HCT116 (cell line): ENCODE measurements around the gene PIPOX. TPM values are rescaled to one million over a fixed set of nuclear protein-coding genes. Genes with fewer than 3 reads are reported as not detected.
A peak's percentile ranks its signal among the peaks of the same experiment; 100 is the strongest.

Source experiments
- ATAC-seq: fragments of 200-7000 bp; cut with Tn5 transposase; 2 replicates; pipeline ENCODE4 v1.9.1; 2020; ENCODE audit warnings: mild to moderate bottlenecking, moderate library complexity
- BruUV-seq: library from RNA; stranded (reverse); fragments of 400-500 nt; replicated peaks from 2 replicates; lab custom pipeline; 2021; lab: Mats Ljungman, UMichigan
- CTCF ChIA-PET: fragments of 300-600 bp; sonication (Branson Sonifier 250); formaldehyde crosslinking; loops from one replicate; lab custom pipeline; 2021; ENCODE audit warnings: antibody characterized with exemption; lab: Charles Lee
- POLR2A ChIA-PET: fragments of 300-600, 350-600 bp; sonication (Branson Sonifier 250); formaldehyde crosslinking; loops from one replicate; lab custom pipeline; 2021; ENCODE audit warnings: antibody characterized with exemption; lab: Charles Lee
- RAD21 ChIA-PET, 2 experiments: fragments of 300-600 bp; sonication (Branson Sonifier 250); formaldehyde crosslinking; loops; one replicate each; lab custom pipeline; 2023; ENCODE audit warnings: low total read pairs in 2 of 2; ENCODE audit not compliant: uncharacterized antibody in 2 of 2, unreplicated experiment in 2 of 2, low non-redundant PET in 1 of 2; lab: Charles Lee
- DNase-seq: peaks from one replicate; pipeline ENCODE4 v3.0.0-alpha.2; 2010; ENCODE audit warnings: low read depth, low spot score
- H2AFZ ChIP-seq: fragments of 200-600 bp; shearing (Covaris generic), sonication (generic); 2 replicates; pipeline ENCODE4 v1.6.1; 2017; ENCODE audit warnings: low read depth, mixed run types, mixed read lengths, antibody characterized with exemption, low read length; ENCODE audit not compliant: poor library complexity, severe bottlenecking
- H3K27ac ChIP-seq: 2 replicates; pipeline ENCODE4 v1.5.1; 2012; ENCODE audit warnings: low read depth, low read length
- H3K27me3 ChIP-seq: fragments of 200-600 bp; sonication (generic); 2 replicates; pipeline ENCODE4 v1.6.1; 2016; ENCODE audit warnings: mixed run types, low read length, mixed read lengths; ENCODE audit not compliant: insufficient read depth
- H3K36me3 ChIP-seq, 2 experiments: fragments of 200-500 bp in 1 of 2; fragments of 200-600 bp in 1 of 2; sonication (Bioruptor generic) in 1 of 2; sonication (generic) in 1 of 2; 2 replicates each; pipeline versions ENCODE4 v1.5.1 to v1.6.1; 2014 to 2016; ENCODE audit warnings: low read length in 2 of 2, inconsistent platforms in 1 of 2, mixed read lengths in 1 of 2, mixed run types in 1 of 2; ENCODE audit not compliant: insufficient read depth in 2 of 2, control insufficient read depth in 1 of 2
- H3K4me1 ChIP-seq, 2 experiments: fragments of 200-600 bp in 1 of 2; sonication (generic) in 1 of 2; 2 replicates each; pipeline versions ENCODE4 v1.5.1 to v1.6.1; 2012 to 2017; ENCODE audit warnings: low read length in 2 of 2, inconsistent platforms in 1 of 2, mild to moderate bottlenecking in 1 of 2, mixed read lengths in 1 of 2, mixed run types in 1 of 2, moderate library complexity in 1 of 2; ENCODE audit not compliant: insufficient read depth in 2 of 2, control insufficient read depth in 1 of 2
- H3K4me2 ChIP-seq: fragments of 200-600 bp; sonication (generic); 2 replicates; pipeline ENCODE4 v1.6.1; 2017; ENCODE audit warnings: mixed run types, low read length, mixed read lengths
- H3K4me3 ChIP-seq, 2 experiments: fragments of 200-600 bp in 1 of 2; sonication (generic) in 1 of 2; replicated peaks in 1 of 2; 2 replicates each; pipeline ENCODE4 v1.5.1; 2011 to 2016; ENCODE audit warnings: low read length in 2 of 2, control low read depth in 1 of 2, low read depth in 1 of 2, mild to moderate bottlenecking in 1 of 2, mixed read lengths in 1 of 2, mixed run types in 1 of 2
- H3K79me2 ChIP-seq: fragments of 200-600 bp; sonication (generic); 2 replicates; pipeline ENCODE4 v1.6.1; 2017; ENCODE audit warnings: mild to moderate bottlenecking, mixed run types, low read length, moderate library complexity, mixed read lengths; ENCODE audit not compliant: insufficient read depth
- H3K9ac ChIP-seq: fragments of 200-600 bp; sonication (generic); 2 replicates; pipeline ENCODE4 v1.6.1; 2016; ENCODE audit warnings: low read length, mixed read lengths
- H3K9me2 ChIP-seq: fragments of 200-600 bp; sonication (generic), shearing (Covaris generic); 2 replicates; pipeline ENCODE4 v1.6.1; 2017; ENCODE audit warnings: mixed run types, mild to moderate bottlenecking, moderate library complexity; ENCODE audit not compliant: insufficient read depth
- H3K9me3 ChIP-seq, 2 experiments: fragments of 200-500 bp in 1 of 2; fragments of 200-600 bp in 1 of 2; sonication (Bioruptor generic) in 1 of 2; sonication (generic) in 1 of 2; 2 replicates each; pipeline ENCODE4 v1.6.1; 2014 to 2017; ENCODE audit warnings: low read length in 2 of 2, mixed read lengths in 2 of 2, inconsistent platforms in 1 of 2, low read depth in 1 of 2, mild to moderate bottlenecking in 1 of 2, mixed run types in 1 of 2, moderate library complexity in 1 of 2; ENCODE audit not compliant: control insufficient read depth in 1 of 2, insufficient read depth in 1 of 2
- H4K20me1 ChIP-seq: fragments of 200-600 bp; sonication (generic), shearing (Covaris generic); 2 replicates; pipeline ENCODE4 v1.6.1; 2017; ENCODE audit warnings: mixed run types, mild to moderate bottlenecking, moderate library complexity; ENCODE audit not compliant: insufficient read depth
- ATF3 ChIP-seq: IDR thresholded peaks from 2 replicates; pipeline ENCODE4 v1.6.1; 2012
- CBX3 ChIP-seq: IDR thresholded peaks from 2 replicates; pipeline ENCODE4 v1.6.1; 2012; ENCODE audit warnings: low read depth
- CEBPB ChIP-seq: IDR thresholded peaks from 2 replicates; pipeline ENCODE4 v1.6.1; 2012; ENCODE audit warnings: low read depth
- CTCF ChIP-seq, 3 experiments: fragments of 200-600 bp in 1 of 3; sonication (generic) in 1 of 3; IDR thresholded peaks in 2 of 3; conservative IDR thresholded peaks in 1 of 3; 2 replicates each; pipeline ENCODE4 v1.5.1; 2012 to 2017; ENCODE audit warnings: low read depth in 2 of 3, low read length in 2 of 3, antibody characterized with exemption in 1 of 3, borderline replicate concordance in 1 of 3, control low read depth in 1 of 3, mild to moderate bottlenecking in 1 of 3, mixed read lengths in 1 of 3, mixed run types in 1 of 3, moderate library complexity in 1 of 3; ENCODE audit not compliant: insufficient read depth in 1 of 3
- EGR1 ChIP-seq: IDR thresholded peaks from 2 replicates; pipeline ENCODE4 v1.6.1; 2012; ENCODE audit warnings: low read depth
- JUND ChIP-seq: IDR thresholded peaks from 2 replicates; pipeline ENCODE4 v1.6.1; 2012
- POLR2A ChIP-seq: IDR thresholded peaks from 2 replicates; pipeline ENCODE4 v1.7.0; 2011; ENCODE audit warnings: borderline replicate concordance; ENCODE audit not compliant: insufficient read depth, insufficient read length; ENCODE audit errors: extremely low read depth
- POLR2AphosphoS5 ChIP-seq: IDR thresholded peaks from 2 replicates; pipeline ENCODE4 v1.6.1; 2011; ENCODE audit warnings: mild to moderate bottlenecking, low read depth, low read length, moderate library complexity
- SP1 ChIP-seq: IDR thresholded peaks from 2 replicates; pipeline ENCODE4 v1.6.1; 2012; ENCODE audit warnings: low read depth
- YY1 ChIP-seq: IDR thresholded peaks from 2 replicates; pipeline ENCODE4 v1.6.1; 2011; ENCODE audit warnings: low read length, low read depth, moderate library complexity, mild to moderate bottlenecking; ENCODE audit not compliant: insufficient replicate concordance; ENCODE audit errors: extremely low read depth
- ZBTB33 ChIP-seq: IDR thresholded peaks from 2 replicates; pipeline ENCODE4 v1.6.1; 2011; ENCODE audit warnings: mild to moderate bottlenecking, low read length, moderate library complexity; ENCODE audit not compliant: insufficient replicate concordance; ENCODE audit errors: extremely low read depth
- ZFX ChIP-seq: fragments of 450-650 bp; IDR thresholded peaks from 2 replicates; pipeline ENCODE4 v1.6.1; 2017
- intact Hi-C: fragments of 100-400 bp; cut with micrococcal nuclease; formaldehyde crosslinking; loops from 2 replicates; pipeline ENCODE4 v1.10.0; 2022
- total RNA-seq: library from RNA; stranded (reverse); gene quantifications from one replicate; pipeline ENCODE4 v1.2.1, GENCODE V29; 2021; ENCODE audit not compliant: unreplicated experiment
- TF ChIP-seq, protein P1 (sequence below): IDR thresholded peaks from 2 replicates; pipeline ENCODE4 v1.6.1; 2012

PIPOX gene
- total RNA-seq, 1 experiment from 2014 or later = 1.8 TPM

GRCh38 chr17:29078183-29079045 lies 35.5 kb downstream of the PIPOX start (continued):
- TF ChIP-seq, protein P1, sequence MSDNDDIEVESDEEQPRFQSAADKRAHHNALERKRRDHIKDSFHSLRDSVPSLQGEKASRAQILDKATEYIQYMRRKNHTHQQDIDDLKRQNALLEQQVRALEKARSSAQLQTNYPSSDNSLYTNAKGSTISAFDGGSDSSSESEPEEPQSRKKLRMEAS = no peak
- TF ChIP-seq ZFX (no peak), POLR2A (no peak), CTCF (IDR thresholded peaks at IDR 0.05 in 2 of 3, conservative IDR thresholded peaks at IDR 0.05 in 1 of 3; ENCODE audit: borderline replicate concordance in 1 of 3, insufficient read depth in 1 of 3, low read depth in 2 of 3, low read length in 2 of 3) (no peak)
- TF ChIP-seq, all 23 proteins: peak for 0

- TF ChIP-seq ATF3 (no peak), SP1 (no peak), POLR2AphosphoS5 (no peak), JUND (no peak), EGR1 (no peak), CBX3 (no peak), CEBPB (no peak), ZBTB33 (no peak), YY1 (no peak)
- TF ChIP-seq, protein P1 = no peak
- BruUV-seq = no TSS peak
- Histone ChIP-seq H3K4me3 (no peak overlapping the region), H3K9ac (no peak overlapping the region), H3K4me2 (0 out of 2 replicates have a peak overlapping the region, but pooled peaks have one; percentile 42), H3K9me2 (no peaks in the 10 kb centered on the region), H3K9me3 (no peaks in the 10 kb centered on the region), H3K36me3 (0 out of 4 replicates have a peak, but pooled peaks cover 0 to 3% of the 10 kb centered on the region in 2 experiments), H3K79me2 (no peaks in the 10 kb centered on the region), H4K20me1 (no peaks in the 10 kb centered on the region), H2AFZ (no peak overlapping the region), H3K27ac (no peak overlapping the region), H3K27me3 (no peaks in the 10 kb centered on the region), H3K4me1 (peaks cover 0 to 12% of the 10 kb centered on the region in 2 experiments; a peak in 2 of 4 replicates)
- ChIA-PET CTCF (interaction anchor here (2.0 kb wide), 1 partner anchor 114 kb away, joined by 8 read pairs; no protein-coding TSS in a partner anchor), POLR2A (interaction anchor here (0.6 kb wide), 1 partner anchor 163 kb away, joined by 3 read pairs; no protein-coding TSS in a partner anchor), RAD21 (no interaction called here)
- intact Hi-C loops = no loop called here
- ATAC-seq = no peak
- no peak for DNase-seq
Measured at GRCh38 chr17:29079433-29079832, 36.5 kb downstream of the PIPOX start.
